K562 (cell line): ENCODE results near the gene WWC2. TPM values are rescaled to one million over a fixed set of nuclear protein-coding genes. Genes with fewer than 3 reads are reported as not detected.
A peak's percentile ranks its signal among the peaks of the same experiment; 100 is the strongest.

ENCODE experiments used
- ATAC-seq: fragments of 200-7000 bp; cut with Tn5 transposase; 3 replicates; pipeline ENCODE4 v1.9.1; 2020; ENCODE audit warnings: moderate library complexity
- BruUV-seq: library from RNA; stranded (reverse); fragments of 400-500 nt; replicated peaks from 2 replicates; lab custom pipeline; 2021; lab: Mats Ljungman, UMichigan
- CTCF ChIA-PET: fragments of 300-600 bp; formaldehyde crosslinking; extraction: SDS; loops from one replicate; lab custom pipeline; 2021; ENCODE audit warnings: low intra/inter-chr PET ratio; lab: Yijun Ruan, JAX
- POLR2A ChIA-PET: fragments of 300-600, 350-650 bp; sonication (Branson Sonifier 250); formaldehyde crosslinking; extraction: SDS; loops from one replicate; lab custom pipeline; 2021; ENCODE audit warnings: antibody characterized with exemption, inconsistent platforms; lab: Yijun Ruan, JAX
- DNase-seq, 4 experiments: peaks; one replicate each; pipeline versions ENCODE4 v3.0.0 to v3.0.0-alpha.2; 2011 to 2018; ENCODE audit warnings: low spot score in 3 of 4, mixed read lengths in 3 of 4; ENCODE audit errors: extremely low read depth in 1 of 4
- FAIRE-seq: peaks from 2 replicates; lab custom pipeline; 2011; peaks lifted over from hg19 to GRCh38; lab: Jason Lieb, UNC
- H2AFZ ChIP-seq: 2 replicates; pipeline ENCODE4 v1.6.0; 2011; ENCODE audit warnings: low read depth, low read length, control low read depth, inconsistent platforms
- H3K27ac ChIP-seq: fragments of 200-600 bp; 3 replicates; pipeline ENCODE4 v1.8.0; 2011; ENCODE audit warnings: low read depth, mild to moderate bottlenecking, control low read depth, inconsistent platforms, low read length, moderate library complexity, mixed read lengths; ENCODE audit errors: extremely low read depth
- H3K27me3 ChIP-seq, 2 experiments: fragments of 300-600 bp in 1 of 2; 2 replicates in 1 of 2; 3 replicates in 1 of 2; pipeline versions ENCODE4 v1.6.0 to v1.8.0; 2011; ENCODE audit warnings: inconsistent platforms in 2 of 2, low read length in 2 of 2, mild to moderate bottlenecking in 1 of 2, mixed read lengths in 1 of 2, moderate library complexity in 1 of 2; ENCODE audit not compliant: control insufficient read depth in 2 of 2, insufficient read depth in 2 of 2
- H3K36me3 ChIP-seq: fragments of 300-600 bp; 3 replicates; pipeline ENCODE4 v1.8.0; 2011; ENCODE audit warnings: mild to moderate bottlenecking, low read length, inconsistent platforms; ENCODE audit not compliant: control insufficient read depth, insufficient read depth
- H3K4me1 ChIP-seq, 2 experiments: fragments of 200-600 bp in 1 of 2; replicated peaks in 1 of 2; 2 replicates in 1 of 2; 3 replicates in 1 of 2; pipeline versions ENCODE4 v1.5.1 to v1.8.0; 2011; ENCODE audit warnings: inconsistent platforms in 2 of 2, low read length in 2 of 2, mild to moderate bottlenecking in 1 of 2, mixed read lengths in 1 of 2, moderate library complexity in 1 of 2; ENCODE audit not compliant: control insufficient read depth in 2 of 2, insufficient read depth in 2 of 2
- H3K4me2 ChIP-seq: 2 replicates; pipeline ENCODE4 v1.6.1; 2011; ENCODE audit warnings: low read length, control low read depth, inconsistent platforms, mixed read lengths; ENCODE audit not compliant: insufficient read depth
- H3K4me3 ChIP-seq: fragments of 200-600 bp; sonication (generic), shearing (Covaris generic); 2 replicates; pipeline ENCODE4 v1.5.1; 2016; ENCODE audit warnings: control low read depth, inconsistent platforms
- H3K79me2 ChIP-seq: fragments of 200-600 bp; 3 replicates; pipeline ENCODE4 v1.8.0; 2011; ENCODE audit warnings: low read length, inconsistent platforms; ENCODE audit not compliant: control insufficient read depth, insufficient read depth
- H3K9ac ChIP-seq, 2 experiments: 2 replicates each; pipeline versions ENCODE4 v1.6.0 to v1.6.1; 2011; ENCODE audit warnings: low read depth in 2 of 2, low read length in 2 of 2, control low read depth in 1 of 2, inconsistent platforms in 1 of 2, mild to moderate bottlenecking in 1 of 2, mixed read lengths in 1 of 2; ENCODE audit not compliant: insufficient read depth in 1 of 2
- H3K9me1 ChIP-seq: one replicate; pipeline ENCODE4 v1.6.0; 2011; ENCODE audit warnings: inconsistent platforms, mild to moderate bottlenecking, low read length, moderate library complexity; ENCODE audit not compliant: control insufficient read depth, insufficient read depth
- H3K9me3 ChIP-seq: replicated peaks from 2 replicates; pipeline ENCODE4 v1.5.1; 2011; ENCODE audit warnings: low read depth, low read length, inconsistent platforms; ENCODE audit not compliant: control insufficient read depth, insufficient read depth
- H4K20me1 ChIP-seq: replicated peaks from 2 replicates; pipeline ENCODE4 v1.6.1; 2011; ENCODE audit warnings: low read length, inconsistent platforms, mixed read lengths; ENCODE audit not compliant: control insufficient read depth, insufficient read depth
- ARID1B ChIP-seq: fragments of 450-650 bp; IDR thresholded peaks from 2 replicates; pipeline ENCODE4 v1.6.1; 2016; ENCODE audit warnings: antibody characterized with exemption, mild to moderate bottlenecking, inconsistent platforms
- FOXA3 ChIP-seq, 2 experiments: fragments of 450-650 bp in 1 of 2; sonication (generic) in 1 of 2; formaldehyde crosslinking; IDR thresholded peaks in 1 of 2; conservative IDR thresholded peaks in 1 of 2; 2 replicates each; pipeline versions ENCODE4 v1.4.0 to v1.8.0; 2020 to 2022; ENCODE audit warnings: mild to moderate bottlenecking in 2 of 2, missing genetic modification reagents in 1 of 2
- HLTF ChIP-seq: fragments of 450-650 bp; IDR thresholded peaks from 2 replicates; pipeline ENCODE4 v1.6.1; 2016
- HNRNPK ChIP-seq: fragments of 200-400 bp; formaldehyde crosslinking; IDR thresholded peaks from one replicate; pipeline ENCODE4 v1.6.1; 2018; ENCODE audit warnings: mild to moderate bottlenecking, low read depth, low read length; ENCODE audit not compliant: poor library complexity, severe bottlenecking
- KAT7 ChIP-seq: sonication (generic); formaldehyde crosslinking; IDR thresholded peaks from 2 replicates; pipeline ENCODE4 v1.8.0; 2022; ENCODE audit warnings: missing genetic modification reagents, mild to moderate bottlenecking, borderline replicate concordance
- PHF20 ChIP-seq: fragments of 450-650 bp; IDR thresholded peaks from 2 replicates; pipeline ENCODE4 v1.6.1; 2018; ENCODE audit not compliant: partially characterized antibody
- TCF3 ChIP-seq: sonication (generic); formaldehyde crosslinking; IDR thresholded peaks from 2 replicates; pipeline ENCODE4 v1.4.0; 2020; ENCODE audit warnings: mild to moderate bottlenecking, missing genetic modification reagents
- ZNF165 ChIP-seq: fragments of 250-450 bp; sonication (Bioruptor Pico); IDR thresholded peaks from 2 replicates; pipeline ENCODE4 v1.4.0; 2020; ENCODE audit warnings: borderline replicate concordance
- WGBS: fragments of 100-300 bp; shearing (Covaris generic); methylation state at CpG from one replicate; pipeline ENCODE4 v1.1.6; 2016; ENCODE audit warnings: low coverage, mixed read lengths; ENCODE audit not compliant: insufficient coverage; ENCODE audit errors: missing lambda C conversion rate; 5-methylcytosine and 5-hydroxymethylcytosine counted together
- in situ Hi-C: fragments of 300-500 bp; cut with MboI; formaldehyde crosslinking; loops from 4 replicates; pipeline ENCODE4 v1.15.0; 2018; ENCODE audit warnings: inconsistent platforms, mixed read lengths
- intact Hi-C: fragments of 100-400 bp; cut with micrococcal nuclease; formaldehyde crosslinking; loops from 2 replicates; pipeline ENCODE4 v1.14.2; 2022
- polyA plus RNA-seq, 8 experiments: library from polyadenylated mRNA; depleted of rRNA in 4 of 8; stranded (reverse) in 5 of 8; unstranded in 3 of 8; fragments of >200 nt; fragmentation: Nextera tagmentation in 2 of 8; fragmentation: Illumina TruSeq in 1 of 8; extraction: Ambion mirVana in 2 of 8; extraction: Trizol in 1 of 8; gene quantifications; 2 replicates each; pipeline versions ENCODE4 v1.2.1 to v1.2.3, GENCODE V29; 2011 to 2014; ENCODE audit warnings: inconsistent platforms in 1 of 8, missing spikeins in 1 of 8
- total RNA-seq, 7 experiments: library from RNA; depleted of rRNA in 6 of 7; stranded (reverse); fragments of >200 nt in 6 of 7; fragmentation: Illumina TruSeq in 2 of 7; extraction: Trizol in 2 of 7; gene quantifications; 2 replicates each; pipeline versions ENCODE4 v1.2.1 to v1.2.3, GENCODE V29; 2011 to 2021; ENCODE audit warnings: low replicate concordance in 1 of 7
- TF ChIP-seq, protein P1 (sequence below): sonication (generic); formaldehyde crosslinking; IDR thresholded peaks from 2 replicates; pipeline ENCODE4 v1.8.1; 2023; ENCODE audit warnings: mild to moderate bottlenecking, missing genetic modification reagents
- TF ChIP-seq, protein P2 (sequence below): sonication (generic); formaldehyde crosslinking; IDR thresholded peaks from 2 replicates; pipeline ENCODE4 v1.5.0; 2020; ENCODE audit warnings: missing genetic modification reagents

Gene WWC2
- total and polyA plus RNA-seq, 9 of the 15 experiments (the other 6 are each of a cell fraction or from before 2014, with no cell fraction given), result 3.7 to 39.4 (median 19.6) TPM

- Histone ChIP-seq H3K4me2 (no peak overlapping the region), H3K4me1 (peaks cover 0 to 2% of the 10 kb centered on the region in 2 experiments; a peak in 2 of 5 replicates), H3K36me3 (no peaks in the 10 kb centered on the region), H2AFZ (no peak overlapping the region), H3K9me1 (no peaks in the 10 kb centered on the region), H3K4me3 (no peak overlapping the region), H4K20me1 (no peaks in the 10 kb centered on the region), H3K9me3 (no peaks in the 10 kb centered on the region), H3K9ac (no peak overlapping the region), H3K79me2 (no peaks in the 10 kb centered on the region), H3K27me3 (no peaks in the 10 kb centered on the region), H3K27ac (no peak overlapping the region)
- 10% methylated on average over 1 of the region's 1 CpG for WGBS
- CTCF ChIA-PET, result no interaction called here
- in situ Hi-C loops (no loop called here), intact Hi-C loops (loop anchor here (5.0 kb wide), 1 partner anchor 106 kb away; no protein-coding TSS in a partner anchor)
- BruUV-seq, result no TSS peak
- TF ChIP-seq FOXA3 (CRISPR knock-in tag; conservative IDR thresholded peaks at IDR 0.05 in 1 of 2, IDR thresholded peaks at IDR 0.05 in 1 of 2), result peak in 1 of 2 experiments; percentile 7; a peak in 1 of 4 replicates
- TF ChIP-seq TCF3, result peak; percentile 25; the same call in 1 of the 2 replicates
- no peak for TF ChIP-seq HLTF
- 0 out of 2 replicates have a peak, but pooled peaks have one; percentile 10 for TF ChIP-seq ARID1B
- no peak for TF ChIP-seq ZNF165 (CRISPR knock-in tag)
- TF ChIP-seq PHF20, result no peak
- DNase-seq, result no peak
- ATAC-seq, result no peak
- POLR2A ChIA-PET, result no interaction called here
- no peak for FAIRE-seq
Observed at GRCh38 chr4:183053681-183054080, 45.4 kb upstream of the WWC2 start.

- POLR2A ChIA-PET, result interaction anchor here (0.8 kb wide), 1 partner anchor 19 kb away, joined by 3 read pairs; no protein-coding TSS in a partner anchor
- FAIRE-seq, result no peak
- Histone ChIP-seq H3K27me3 (no peaks in the 10 kb centered on the region), H4K20me1 (no peaks in the 10 kb centered on the region), H3K36me3 (no peaks in the 10 kb centered on the region), H3K4me3 (no peak overlapping the region), H2AFZ (no peak overlapping the region), H3K79me2 (no peaks in the 10 kb centered on the region), H3K4me1 (peaks cover 0 to 2% of the 10 kb centered on the region in 2 experiments; a peak in 2 of 5 replicates), H3K4me2 (no peak overlapping the region), H3K9ac (no peak overlapping the region), H3K27ac (no peak overlapping the region), H3K9me3 (no peaks in the 10 kb centered on the region; the same call in 1 of the 2 replicates), H3K9me1 (no peaks in the 10 kb centered on the region)
- ATAC-seq, result no peak
- in situ Hi-C loops, result no loop called here
- 9% methylated on average over 6 of the region's 6 CpGs for WGBS
- no TSS peak for BruUV-seq
- intact Hi-C loops, result no loop called here
- CTCF ChIA-PET, result no interaction called here
- DNase-seq, result no peak
- TF ChIP-seq, protein P1, sequence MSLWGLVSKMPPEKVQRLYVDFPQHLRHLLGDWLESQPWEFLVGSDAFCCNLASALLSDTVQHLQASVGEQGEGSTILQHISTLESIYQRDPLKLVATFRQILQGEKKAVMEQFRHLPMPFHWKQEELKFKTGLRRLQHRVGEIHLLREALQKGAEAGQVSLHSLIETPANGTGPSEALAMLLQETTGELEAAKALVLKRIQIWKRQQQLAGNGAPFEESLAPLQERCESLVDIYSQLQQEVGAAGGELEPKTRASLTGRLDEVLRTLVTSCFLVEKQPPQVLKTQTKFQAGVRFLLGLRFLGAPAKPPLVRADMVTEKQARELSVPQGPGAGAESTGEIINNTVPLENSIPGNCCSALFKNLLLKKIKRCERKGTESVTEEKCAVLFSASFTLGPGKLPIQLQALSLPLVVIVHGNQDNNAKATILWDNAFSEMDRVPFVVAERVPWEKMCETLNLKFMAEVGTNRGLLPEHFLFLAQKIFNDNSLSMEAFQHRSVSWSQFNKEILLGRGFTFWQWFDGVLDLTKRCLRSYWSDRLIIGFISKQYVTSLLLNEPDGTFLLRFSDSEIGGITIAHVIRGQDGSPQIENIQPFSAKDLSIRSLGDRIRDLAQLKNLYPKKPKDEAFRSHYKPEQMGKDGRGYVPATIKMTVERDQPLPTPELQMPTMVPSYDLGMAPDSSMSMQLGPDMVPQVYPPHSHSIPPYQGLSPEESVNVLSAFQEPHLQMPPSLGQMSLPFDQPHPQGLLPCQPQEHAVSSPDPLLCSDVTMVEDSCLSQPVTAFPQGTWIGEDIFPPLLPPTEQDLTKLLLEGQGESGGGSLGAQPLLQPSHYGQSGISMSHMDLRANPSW (CRISPR knock-in tag), result no peak
- TF ChIP-seq, protein P2, sequence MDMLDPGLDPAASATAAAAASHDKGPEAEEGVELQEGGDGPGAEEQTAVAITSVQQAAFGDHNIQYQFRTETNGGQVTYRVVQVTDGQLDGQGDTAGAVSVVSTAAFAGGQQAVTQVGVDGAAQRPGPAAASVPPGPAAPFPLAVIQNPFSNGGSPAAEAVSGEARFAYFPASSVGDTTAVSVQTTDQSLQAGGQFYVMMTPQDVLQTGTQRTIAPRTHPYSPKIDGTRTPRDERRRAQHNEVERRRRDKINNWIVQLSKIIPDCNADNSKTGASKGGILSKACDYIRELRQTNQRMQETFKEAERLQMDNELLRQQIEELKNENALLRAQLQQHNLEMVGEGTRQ, result no peak
- TF ChIP-seq KAT7 (CRISPR knock-in tag), result no peak
- TF ChIP-seq HNRNPK, result no peak
Observed at GRCh38 chr4:183057255-183057654, 41.8 kb upstream of the WWC2 start.
